Fibroblast of upper back skin (primary cell): Measurements from ENCODE around the gene ZNF618.
A peak's percentile ranks its signal among the peaks of the same experiment; 100 is the strongest.
"Not testable (repeated sequence)": the region's sequence is repeated elsewhere in the genome, so short reads cannot be mapped to it uniquely, and the experiment has no call there.

ENCODE experiments used
- DNase-seq: peaks from one replicate; pipeline ENCODE4 v3.0.0-alpha.2; 2013

Gene ZNF618

GRCh38 chr9:113990570-113990907 is 114.4 kb downstream of the ZNF618 start:
- DNase-seq, result no peak

DNA sequence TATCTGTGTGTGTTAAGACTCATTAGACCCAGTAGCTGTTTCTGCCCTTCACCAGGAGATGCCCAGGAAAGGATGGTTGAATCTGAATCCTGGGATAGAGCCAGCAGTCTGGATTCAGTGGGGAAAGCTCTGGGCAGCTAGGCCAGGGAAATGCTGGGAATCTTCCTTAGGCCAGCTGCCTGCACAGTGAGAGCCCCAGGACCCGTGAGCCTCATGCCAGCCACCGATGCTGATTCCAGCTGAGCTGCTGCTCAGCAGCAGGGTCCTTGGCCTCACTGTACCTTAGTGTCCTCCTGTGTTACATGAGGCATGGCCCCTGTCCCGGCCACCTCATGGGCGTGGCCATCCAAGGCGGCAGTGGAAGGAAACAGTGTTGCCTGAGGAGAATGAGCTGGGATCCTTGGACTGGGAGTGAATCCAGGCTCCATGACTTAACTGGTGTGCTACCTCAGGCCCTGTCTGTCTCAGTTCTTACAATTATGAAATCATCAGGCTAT is 114.9 kb downstream of the ZNF618 start:
- DNase-seq, result no peak

DNA sequence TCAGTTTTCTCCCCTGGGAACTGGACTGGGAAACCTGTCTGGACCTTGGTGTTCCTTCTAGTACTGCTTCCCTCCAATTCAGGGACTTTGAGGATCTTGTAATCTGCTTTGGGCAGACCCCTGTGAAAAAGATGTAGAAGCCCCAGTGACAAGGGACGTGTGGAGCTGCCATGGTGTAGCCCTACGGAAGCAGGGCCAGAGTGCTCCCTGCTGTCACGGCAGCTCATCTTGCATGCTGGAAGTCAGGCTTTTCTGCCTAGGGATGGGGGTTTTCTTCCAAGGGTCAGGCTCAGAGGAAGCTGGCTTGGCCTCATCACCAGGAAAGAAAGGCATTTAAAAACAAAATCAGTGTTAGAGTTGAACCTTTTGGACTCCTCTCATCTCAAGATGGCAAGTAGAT is 115.6 kb downstream of the ZNF618 start:
- no peak for DNase-seq

DNA sequence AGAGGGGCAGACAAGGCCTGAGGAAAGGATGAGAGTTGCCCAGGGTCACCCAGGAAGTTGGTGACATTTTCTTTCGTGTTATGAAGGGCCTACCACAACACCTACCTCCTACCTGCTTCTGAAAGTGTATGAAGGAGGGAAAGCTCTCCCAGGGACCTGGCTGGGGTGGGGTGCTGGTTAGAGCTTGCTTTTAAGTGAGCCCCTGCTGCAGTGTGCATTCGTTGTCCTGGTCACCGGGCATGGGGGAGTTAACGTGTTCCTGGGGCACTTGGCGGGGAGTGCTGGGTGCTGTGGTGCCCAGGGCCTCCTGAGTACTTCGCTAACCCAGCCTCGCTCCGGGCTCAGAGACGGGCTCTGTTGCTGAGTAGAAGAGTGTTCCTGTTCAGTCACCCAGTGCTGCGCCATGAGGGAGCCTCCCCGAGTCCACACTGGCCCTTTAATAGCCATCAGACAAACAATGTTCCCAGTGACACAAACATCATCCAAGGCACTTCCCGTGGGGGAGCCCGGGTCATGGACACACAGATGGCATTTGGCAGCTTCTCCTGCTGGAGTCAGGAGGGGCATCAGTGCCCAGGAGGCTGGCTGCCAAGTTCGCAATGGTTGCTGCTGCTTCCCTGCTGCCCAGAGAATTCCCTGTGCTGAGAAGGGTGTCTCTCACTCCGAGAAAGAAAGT is 116.3 kb downstream of the ZNF618 start:
- no peak for DNase-seq

- no peak for DNase-seq
Observed at GRCh38 chr9:113992994-113993393, 116.9 kb downstream of the ZNF618 start.

DNA sequence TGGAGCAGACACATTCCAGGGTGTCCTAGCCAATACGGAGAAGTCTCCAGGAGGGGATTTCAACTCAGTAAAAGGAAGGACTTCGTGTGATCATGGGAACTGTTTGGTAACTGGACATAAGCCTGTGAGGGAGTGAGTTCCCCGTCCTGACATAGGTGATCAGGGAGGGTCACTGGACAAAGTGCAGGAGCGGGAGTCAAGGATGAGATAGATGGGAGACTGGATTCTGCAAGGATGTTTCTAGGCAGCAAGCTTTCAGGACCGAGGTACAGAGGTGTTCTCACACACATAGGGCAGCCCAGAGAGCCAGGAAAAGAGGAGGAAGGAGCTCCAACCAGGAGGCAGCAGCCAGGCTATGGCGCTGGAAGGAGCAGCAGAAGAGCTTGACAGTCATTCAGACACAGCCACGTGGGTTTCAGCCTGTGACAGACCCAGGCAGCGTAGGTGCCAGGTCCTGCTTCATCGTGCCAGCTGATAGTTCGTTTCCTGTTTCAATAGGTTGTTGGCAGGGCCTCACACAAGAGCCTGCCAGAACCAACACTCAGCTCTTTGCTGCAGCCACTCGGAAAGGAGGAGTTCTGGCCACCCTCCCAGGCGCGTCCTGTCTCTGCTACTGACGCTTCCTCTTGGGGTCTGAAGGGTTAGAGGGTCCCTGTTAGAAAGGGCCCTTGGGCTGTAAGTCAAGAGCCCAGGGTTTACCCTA is 117.9 kb downstream of the ZNF618 start:
- DNase-seq, result peak; percentile 13

DNA sequence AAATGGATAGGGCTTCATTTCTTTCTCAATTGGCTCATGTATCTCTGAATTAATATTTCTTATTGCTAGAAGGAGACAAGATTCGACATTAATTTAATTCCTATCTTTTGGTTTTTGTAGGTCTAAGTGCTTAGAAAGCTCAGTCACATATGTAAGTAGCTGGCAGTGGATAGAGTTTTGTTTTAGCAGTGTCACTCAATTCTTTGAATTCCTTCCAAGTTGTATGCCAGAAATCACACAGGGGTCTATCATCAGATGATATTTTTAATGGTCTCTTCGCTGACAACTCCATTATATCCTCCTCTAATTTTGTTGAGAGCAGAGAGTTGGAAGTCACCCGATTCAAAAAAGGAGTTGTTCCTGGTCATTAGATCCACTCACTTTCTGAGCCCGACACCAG is 119.3 kb downstream of the ZNF618 start:
- no peak for DNase-seq

- no peak for DNase-seq
Observed at GRCh38 chr9:113995963-113996362, 119.9 kb downstream of the ZNF618 start.

DNA sequence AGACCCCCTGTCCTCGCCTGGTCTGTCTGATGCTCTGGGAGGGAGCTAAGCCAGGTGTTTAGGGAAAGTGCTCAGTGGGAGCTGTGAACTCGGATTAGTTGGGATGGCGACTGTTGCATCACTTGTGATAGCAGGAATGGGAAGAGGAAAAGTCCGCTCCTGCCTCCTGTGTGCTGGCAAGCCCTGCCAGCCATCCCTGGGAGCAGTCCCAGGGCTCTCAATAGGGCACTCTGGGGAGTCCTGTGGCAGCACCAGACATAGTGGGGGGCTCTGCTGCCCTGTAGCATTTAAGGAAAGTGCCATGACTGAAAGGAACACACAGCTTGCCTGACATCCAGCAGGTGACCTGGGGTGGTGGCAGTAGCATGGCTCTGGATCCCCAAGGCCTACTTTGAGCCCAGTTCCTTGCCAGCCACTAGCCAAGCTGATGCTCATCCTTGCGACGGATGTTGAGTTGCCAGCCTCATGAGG is 120.5 kb downstream of the ZNF618 start:
- no peak for DNase-seq

DNA sequence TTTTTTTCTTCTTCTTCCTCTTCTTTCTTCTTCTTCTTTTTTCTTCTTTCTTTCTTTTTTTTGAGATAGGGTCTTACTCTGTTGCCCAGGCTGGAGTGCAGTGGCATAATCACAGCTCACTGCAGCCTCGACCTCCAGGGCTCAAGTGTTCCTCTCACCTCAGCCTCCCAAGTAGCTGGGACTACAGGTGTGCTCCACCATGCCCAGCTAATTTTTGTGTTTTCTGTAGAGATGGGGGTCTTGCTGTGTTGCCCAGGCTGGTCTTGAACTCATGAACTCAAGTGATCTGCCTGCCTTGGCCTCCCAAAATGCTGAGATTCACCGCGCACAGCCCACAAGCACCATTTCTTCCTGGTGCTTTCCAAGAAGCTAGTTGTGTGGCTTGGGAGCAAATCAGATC is 121.0 kb downstream of the ZNF618 start:
- DNase-seq, result not testable (repeated sequence)

DNA sequence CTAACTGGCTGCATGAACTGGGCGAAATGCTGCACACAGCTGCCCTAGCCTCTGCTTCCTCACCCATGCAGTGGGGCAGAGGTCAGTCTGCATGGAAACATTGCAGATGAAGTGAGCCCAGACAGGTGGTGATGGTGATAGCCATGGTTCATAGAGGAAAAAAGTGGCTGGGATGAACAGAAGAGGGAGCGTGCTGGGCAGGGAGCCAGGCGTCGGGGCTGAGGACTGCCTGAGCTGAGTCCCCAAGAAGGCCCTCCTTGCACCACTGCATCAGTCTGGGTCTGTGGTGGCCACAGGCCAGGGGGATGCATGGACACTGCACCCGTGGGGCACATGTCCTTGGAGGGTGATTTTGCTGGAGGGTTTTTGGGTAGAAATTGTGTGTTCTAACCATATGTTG is 121.5 kb downstream of the ZNF618 start:
- DNase-seq, result no peak

- DNase-seq, result no peak
Observed at GRCh38 chr9:113998114-113998513, 122.0 kb downstream of the ZNF618 start.

DNA sequence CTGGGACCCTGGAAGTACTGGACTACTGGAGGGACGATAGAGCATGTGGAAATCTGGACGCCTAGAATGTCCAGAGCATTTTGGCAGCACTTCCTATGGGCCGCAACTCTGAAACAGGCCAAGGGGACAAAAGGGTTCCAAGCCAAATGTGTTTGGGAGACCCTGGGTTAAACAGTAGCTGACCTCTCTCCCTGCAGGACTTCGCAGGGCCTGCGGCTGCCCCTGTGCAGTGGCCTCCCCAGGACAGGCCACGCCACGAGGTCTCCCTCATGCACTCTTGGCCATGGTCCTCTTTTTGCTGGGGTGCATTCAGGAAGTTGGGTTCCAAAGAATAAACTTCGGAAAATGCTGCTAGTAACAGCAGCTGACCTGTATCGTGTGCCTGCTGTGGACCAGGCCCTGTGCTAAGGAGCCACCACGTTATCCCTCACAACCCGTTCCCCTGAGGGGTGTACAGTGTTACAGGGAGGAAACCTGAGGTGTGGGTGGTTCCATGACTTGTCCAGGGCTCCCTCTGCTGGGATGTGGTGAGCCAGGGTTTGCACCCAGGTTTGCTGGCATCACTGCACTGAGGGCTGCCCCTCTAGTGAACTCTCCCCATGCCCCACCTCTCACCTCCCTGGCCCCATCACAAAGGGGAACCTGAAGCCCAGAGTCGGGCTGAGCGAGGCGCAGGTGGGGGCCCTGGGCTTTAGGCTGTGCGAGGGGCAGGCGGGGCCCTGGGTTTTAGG is 122.6 kb downstream of the ZNF618 start:
- DNase-seq, result peak; percentile 25

DNA sequence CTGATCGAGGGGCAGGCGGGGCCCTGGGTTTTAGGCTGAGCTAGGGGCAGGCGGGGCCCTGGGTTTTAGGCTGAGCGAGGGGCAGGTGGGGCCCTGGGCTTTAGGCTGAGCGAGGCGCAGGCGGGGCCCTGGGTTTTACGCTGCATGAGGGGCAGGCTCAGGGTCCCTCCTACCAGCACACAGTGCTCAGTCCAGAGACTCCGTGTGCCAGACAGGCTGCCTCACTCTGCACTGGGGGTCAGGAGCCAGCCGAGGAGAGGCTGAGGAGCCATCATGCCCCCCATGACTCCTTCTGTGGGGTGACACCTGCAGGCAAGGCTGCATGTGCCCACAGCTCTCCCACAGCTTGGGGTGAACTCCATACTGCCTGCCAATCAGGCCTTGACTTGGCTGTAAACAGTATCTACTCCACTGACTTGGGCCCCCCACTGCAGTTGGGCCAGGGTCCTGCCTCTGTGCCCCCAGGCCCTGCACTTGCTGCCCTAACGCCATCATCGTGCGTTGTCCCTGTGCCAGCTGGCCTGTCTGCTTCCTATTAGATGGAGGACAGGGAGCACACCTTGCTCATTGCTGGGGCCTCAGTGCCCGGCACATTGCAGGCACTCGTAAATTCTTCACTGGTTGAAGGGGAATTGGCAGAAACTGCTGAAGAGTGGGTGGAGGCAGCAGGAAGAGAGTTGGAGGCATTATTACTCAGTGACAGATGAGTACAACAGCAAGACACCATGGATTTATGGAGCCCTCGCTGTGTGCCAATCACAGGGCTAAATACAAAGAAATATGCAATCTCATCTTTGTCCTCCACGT is 123.3 kb downstream of the ZNF618 start:
- DNase-seq, result no peak

- DNase-seq, result no peak
Observed at GRCh38 chr9:114000063-114000454, 124.0 kb downstream of the ZNF618 start.

DNA sequence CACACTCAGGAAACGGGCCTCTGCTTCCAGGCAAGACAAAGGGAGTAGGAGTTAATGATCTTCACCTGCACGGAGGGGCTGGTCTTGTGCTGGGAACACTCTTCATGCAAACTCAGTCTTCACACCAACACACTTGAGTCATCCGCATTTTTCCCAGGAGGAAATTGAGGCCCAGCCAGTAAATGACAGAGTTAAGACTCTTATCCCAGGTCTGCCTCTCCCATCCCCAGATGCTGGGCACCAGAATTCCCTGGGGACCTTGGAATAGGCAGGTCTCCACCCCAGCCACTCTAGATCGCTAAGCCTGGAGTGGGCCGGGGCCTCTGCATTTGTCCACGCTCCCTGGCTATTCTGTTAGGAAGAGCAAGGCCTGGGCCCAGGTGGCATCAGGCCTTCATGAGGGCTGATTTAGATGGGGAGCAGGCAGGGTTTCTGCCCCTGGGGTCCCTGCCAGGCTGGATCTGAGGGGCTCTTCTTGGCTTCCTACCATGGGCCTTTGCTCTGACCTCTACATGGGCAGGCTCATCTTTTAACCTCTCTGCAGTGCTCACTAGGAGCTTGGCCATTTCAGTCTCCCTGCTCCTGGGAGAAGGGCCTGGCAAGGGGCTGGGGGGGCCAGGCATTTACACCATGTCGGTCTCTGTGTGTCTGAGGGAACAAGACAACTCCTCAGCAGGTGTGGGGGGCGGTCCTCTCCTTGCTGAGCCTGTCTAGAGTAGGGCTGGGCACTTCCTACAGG is 124.7 kb downstream of the ZNF618 start:
- no peak for DNase-seq

DNA sequence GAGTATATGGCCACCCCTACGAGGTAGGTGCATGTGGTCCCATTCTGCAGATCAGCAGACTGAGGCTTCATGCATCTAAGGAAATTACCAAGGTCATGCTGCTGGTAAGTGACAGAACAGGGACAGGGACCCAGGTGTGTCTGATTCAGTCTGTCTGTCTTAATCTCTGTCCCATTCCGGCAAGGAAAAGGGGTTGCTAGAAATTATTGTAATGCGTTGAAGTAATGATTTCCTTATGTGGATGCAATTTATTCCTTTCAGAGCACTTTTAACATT is 125.2 kb downstream of the ZNF618 start:
- DNase-seq, result no peak

DNA sequence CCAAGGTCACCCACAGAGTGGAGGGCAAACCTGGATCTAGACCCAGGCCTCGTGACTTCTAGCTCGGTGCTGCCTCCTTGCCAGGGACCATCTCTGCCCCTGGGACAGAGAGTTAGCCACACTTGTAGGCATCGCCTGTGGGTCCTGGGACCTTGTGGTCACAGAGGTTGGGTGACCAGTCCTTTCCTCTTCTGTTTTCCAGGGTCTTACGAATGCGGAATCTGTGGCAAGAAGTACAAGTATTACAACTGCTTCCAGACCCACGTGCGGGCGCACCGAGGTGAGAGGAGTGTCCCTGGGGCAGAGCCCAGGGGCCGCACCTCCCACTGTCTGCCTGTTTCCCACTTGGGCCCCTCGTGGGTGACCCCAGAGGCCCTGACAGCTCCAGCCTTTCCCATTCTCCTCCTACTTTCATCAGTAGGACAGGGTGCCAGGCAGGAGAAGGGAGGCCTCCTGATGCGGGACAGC is 125.7 kb downstream of the ZNF618 start:
- DNase-seq, result no peak

- DNase-seq, result no peak
Observed at GRCh38 chr9:114002271-114002985, 126.3 kb downstream of the ZNF618 start.

- no peak for DNase-seq
Observed at GRCh38 chr9:114002986-114003350, 126.9 kb downstream of the ZNF618 start.

GRCh38 chr9:114003351-114003750 is 127.2 kb downstream of the ZNF618 start:
- no peak for DNase-seq

- DNase-seq, result no peak
Observed at GRCh38 chr9:114003758-114004157, 127.6 kb downstream of the ZNF618 start.
